Naive thymus-derived CD4-positive, alpha-beta T cell (primary cell): ENCODE measurements around the gene CCDC91. TPM values are rescaled to one million over a fixed set of nuclear protein-coding genes. Genes with fewer than 3 reads are reported as not detected.
A peak's percentile ranks its signal among the peaks of the same experiment; 100 is the strongest.

ENCODE experiments used
- ATAC-seq: fragments of 150-1000 bp; cut with Tn5 transposase; 2 replicates; pipeline ENCODE4 v1.10.0; 2021; ENCODE audit warnings: mild to moderate bottlenecking, moderate library complexity
- CTCF ChIA-PET: fragments of 350-600 bp; sonication (Branson Sonifier 250); formaldehyde crosslinking; loops from one replicate; lab custom pipeline; 2021; ENCODE audit warnings: antibody characterized with exemption; lab: Charles Lee
- POLR2A ChIA-PET: fragments of 350-600 bp; sonication (Branson Sonifier 250); formaldehyde crosslinking; loops from one replicate; lab custom pipeline; 2021; ENCODE audit warnings: antibody characterized with exemption, inconsistent platforms; lab: Charles Lee
- DNase-seq, 9 donors: peaks; one replicate each; pipeline versions ENCODE4 v3.0.0 to v3.0.0-alpha.2; 2020 to 2022; ENCODE audit warnings: mixed read lengths in 1 of 9
- H3K27ac ChIP-seq: one replicate; pipeline ENCODE4 v1.7.0; 2013; ENCODE audit warnings: mild to moderate bottlenecking, low read depth, low read length, moderate library complexity
- H3K27me3 ChIP-seq, 2 donors: one replicate each; pipeline ENCODE4 v1.7.0; 2013; ENCODE audit warnings: low read length in 2 of 2, mild to moderate bottlenecking in 2 of 2, moderate library complexity in 2 of 2; ENCODE audit not compliant: control insufficient read depth in 2 of 2, insufficient read depth in 2 of 2
- H3K36me3 ChIP-seq, 3 experiments: 1 replicate in 2 of 3; 2 replicates in 1 of 3; pipeline ENCODE4 v1.7.0; 2013; ENCODE audit warnings: low read length in 3 of 3, mild to moderate bottlenecking in 3 of 3, moderate library complexity in 1 of 3; ENCODE audit not compliant: insufficient read depth in 3 of 3, control insufficient read depth in 2 of 3
- H3K4me1 ChIP-seq, 2 donors: one replicate each; pipeline ENCODE4 v1.7.0; 2013; ENCODE audit warnings: low read length in 2 of 2, mild to moderate bottlenecking in 2 of 2, moderate library complexity in 1 of 2; ENCODE audit not compliant: control insufficient read depth in 2 of 2, insufficient read depth in 2 of 2
- H3K4me3 ChIP-seq: 2 replicates; pipeline ENCODE4 v1.7.0; 2013; ENCODE audit warnings: mild to moderate bottlenecking, low read length
- H3K9me3 ChIP-seq, 3 experiments: 1 replicate in 2 of 3; 2 replicates in 1 of 3; pipeline ENCODE4 v1.7.0; 2013; ENCODE audit warnings: low read length in 3 of 3; ENCODE audit not compliant: control insufficient read depth in 2 of 3
- H3K27ac Mint-ChIP-seq, 9 donors: one replicate each; pipeline ENCODE4 v1.8.0; 2020 to 2022; ENCODE audit warnings: mixed read lengths in 9 of 9, mild to moderate bottlenecking in 8 of 9, moderate library complexity in 5 of 9, inconsistent platforms in 2 of 9
- H3K27me3 Mint-ChIP-seq, 5 donors: one replicate each; pipeline ENCODE4 v1.8.0; 2021 to 2022; ENCODE audit warnings: mixed read lengths in 5 of 5, mild to moderate bottlenecking in 1 of 5
- H3K36me3 Mint-ChIP-seq, 5 donors: one replicate each; pipeline ENCODE4 v1.8.0; 2020 to 2022; ENCODE audit warnings: mixed read lengths in 5 of 5, mild to moderate bottlenecking in 3 of 5, inconsistent platforms in 1 of 5
- H3K4me1 Mint-ChIP-seq, 7 donors: one replicate each; pipeline ENCODE4 v1.8.0; 2020 to 2022; ENCODE audit warnings: mixed read lengths in 7 of 7, mild to moderate bottlenecking in 3 of 7, inconsistent platforms in 1 of 7
- H3K4me3 Mint-ChIP-seq, 10 donors: one replicate each; pipeline ENCODE4 v1.8.0; 2020 to 2022; ENCODE audit warnings: mild to moderate bottlenecking in 10 of 10, mixed read lengths in 10 of 10, moderate library complexity in 6 of 10, inconsistent platforms in 2 of 10
- H3K9me3 Mint-ChIP-seq, 11 donors: one replicate each; pipeline ENCODE4 v1.8.0; 2020 to 2022; ENCODE audit warnings: mixed read lengths in 11 of 11, mild to moderate bottlenecking in 4 of 11, inconsistent platforms in 1 of 11, moderate library complexity in 1 of 11
- intact Hi-C, 2 donors: fragments of 100-400 bp; cut with micrococcal nuclease; formaldehyde crosslinking; loops; one replicate each; pipeline ENCODE4 v1.15.1; 2023
- polyA plus RNA-seq, 2 donors: library from polyadenylated mRNA; unstranded; fragments of 300-500 nt; fragmentation: Illumina TruSeq; gene quantifications; one replicate each; pipeline ENCODE4 v1.2.3, GENCODE V29; 2021
- total RNA-seq, 6 experiments: library from RNA in 5 of 6; stranded (reverse) in 5 of 6; gene quantifications; 1 replicate in 5 of 6; 2 replicates in 1 of 6; pipeline ENCODE4 v1.2.3 and lab custom pipeline; 2021 to 2026

Gene CCDC91
- total and polyA plus RNA-seq, 7 experiments from 2014 or later: 20.2 to 105 (median 78.0) TPM

DNA sequence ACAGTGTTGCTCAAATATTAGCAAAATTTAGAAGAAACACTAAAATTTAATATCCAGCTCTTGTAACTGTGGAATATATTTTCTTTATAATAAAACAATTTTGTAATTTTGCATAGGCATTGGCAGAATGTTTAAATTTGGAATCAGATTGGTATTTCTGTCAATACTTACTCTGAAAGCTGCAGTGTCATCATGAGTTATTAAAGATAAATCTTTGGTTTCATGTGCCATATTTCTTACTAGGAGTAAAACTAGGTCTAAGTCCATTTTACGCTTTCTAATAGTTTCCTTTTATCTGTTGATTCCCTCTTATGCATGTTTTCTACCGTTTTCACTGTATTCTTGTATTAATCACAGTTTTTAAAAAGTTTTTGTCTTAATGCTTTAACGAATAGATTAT lies 49.7 kb downstream of the CCDC91 start:
- H3K4me3 Mint-ChIP-seq: no peak overlapping the region
- H3K27me3 Mint-ChIP-seq: no peaks in the 10 kb centered on the region
- Histone ChIP-seq H3K4me3 (no peak overlapping the region), H3K27me3 (no peaks in the 10 kb centered on the region), H3K4me1 (no peaks in the 10 kb centered on the region), H3K9me3 (no peaks in the 10 kb centered on the region), H3K27ac (no peak overlapping the region), H3K36me3 (no peaks in the 10 kb centered on the region)
- H3K9me3 Mint-ChIP-seq: peaks cover 0 to 4% (median 0%) of the 10 kb centered on the region in 11 donors
- CTCF ChIA-PET: no interaction called here
- no peak overlapping the region for H3K27ac Mint-ChIP-seq
- intact Hi-C loops: no loop called here
- POLR2A ChIA-PET: no interaction called here
- H3K36me3 Mint-ChIP-seq: peaks cover 0 to 33% (median 2%) of the 10 kb centered on the region in 5 donors
- ATAC-seq (no peak), DNase-seq (no peak)
- peaks cover under 1 to 40% (median 20%) of the 10 kb centered on the region in 7 donors for H3K4me1 Mint-ChIP-seq

DNA sequence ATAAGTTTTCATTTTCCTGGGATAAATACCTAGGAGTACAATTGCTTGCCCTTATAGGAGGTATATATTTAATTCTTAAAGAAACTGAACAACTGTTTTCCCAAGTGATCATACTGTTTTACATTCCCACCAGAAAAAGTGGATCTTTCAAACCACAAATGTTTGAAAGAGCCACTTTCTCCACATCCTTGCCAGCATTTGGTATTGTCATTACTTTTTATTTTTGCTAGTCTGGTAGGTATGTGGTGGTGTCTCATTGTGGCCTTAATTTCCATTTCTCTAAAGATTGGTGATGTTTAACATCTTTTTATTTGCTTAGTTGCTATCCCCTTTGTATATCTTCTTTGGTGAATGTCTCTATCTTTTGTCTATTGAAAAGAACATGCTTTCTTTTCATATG lies 50.6 kb downstream of the CCDC91 start:
- peaks cover 0 to 4% (median 0%) of the 10 kb centered on the region in 11 donors for H3K9me3 Mint-ChIP-seq

DNA sequence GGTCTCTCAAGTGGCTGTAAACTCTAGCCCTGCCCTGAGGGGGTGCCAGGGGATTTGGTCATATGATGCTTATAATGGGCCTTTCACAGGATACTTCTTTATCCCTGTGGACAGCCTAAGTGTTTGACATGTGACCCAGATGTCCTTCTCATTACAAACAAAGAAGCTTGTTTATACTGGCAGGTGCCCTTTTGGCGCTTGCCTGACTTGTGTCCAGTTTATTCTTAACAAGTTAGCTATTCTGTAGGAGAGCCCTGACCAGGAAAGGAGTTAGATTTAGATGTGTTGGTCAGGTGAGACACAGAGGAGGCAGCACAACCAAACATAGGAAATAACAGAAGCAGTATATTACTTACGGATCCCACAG lies 51.9 kb downstream of the CCDC91 start:
- H3K4me1 Mint-ChIP-seq: peaks cover 0 to 41% (median 22%) of the 10 kb centered on the region in 7 donors
- no peaks in the 10 kb centered on the region for H3K27me3 ChIP-seq
- H3K27ac ChIP-seq: no peak overlapping the region
- no peak overlapping the region for H3K4me3 Mint-ChIP-seq
- H3K36me3 Mint-ChIP-seq: peaks cover 0 to 31% (median 2%) of the 10 kb centered on the region in 5 donors
- no peak for ATAC-seq
- intact Hi-C loops: no loop called here
- no peaks in the 10 kb centered on the region for H3K4me1 ChIP-seq
- H3K27ac Mint-ChIP-seq: no peak overlapping the region
- CTCF ChIA-PET: no interaction called here
- H3K27me3 Mint-ChIP-seq: no peaks in the 10 kb centered on the region
- H3K9me3 ChIP-seq: no peaks in the 10 kb centered on the region
- no peaks in the 10 kb centered on the region for H3K36me3 ChIP-seq
- H3K4me3 ChIP-seq: no peak overlapping the region
- POLR2A ChIA-PET: no interaction called here
- no peak for DNase-seq
- peaks cover 0 to 10% (median 0%) of the 10 kb centered on the region in 11 donors for H3K9me3 Mint-ChIP-seq

More for the DNA sequence above, 50.6 kb downstream of the CCDC91 start:
- intact Hi-C loops: no loop called here
- ATAC-seq (no peak), DNase-seq (no peak)
- Histone ChIP-seq H3K27me3 (no peaks in the 10 kb centered on the region), H3K9me3 (no peaks in the 10 kb centered on the region), H3K27ac (no peak overlapping the region), H3K4me1 (no peaks in the 10 kb centered on the region), H3K36me3 (no peaks in the 10 kb centered on the region), H3K4me3 (no peak overlapping the region)
- Mint-ChIP-seq H3K36me3 (peaks cover 0 to 27% (median 2%) of the 10 kb centered on the region in 5 donors), H3K27ac (no peak overlapping the region), H3K4me3 (no peak overlapping the region), H3K27me3 (no peaks in the 10 kb centered on the region), H3K4me1 (peaks cover 0 to 33% (median 18%) of the 10 kb centered on the region in 7 donors)
- ChIA-PET POLR2A (no interaction called here), CTCF (no interaction called here)

DNA sequence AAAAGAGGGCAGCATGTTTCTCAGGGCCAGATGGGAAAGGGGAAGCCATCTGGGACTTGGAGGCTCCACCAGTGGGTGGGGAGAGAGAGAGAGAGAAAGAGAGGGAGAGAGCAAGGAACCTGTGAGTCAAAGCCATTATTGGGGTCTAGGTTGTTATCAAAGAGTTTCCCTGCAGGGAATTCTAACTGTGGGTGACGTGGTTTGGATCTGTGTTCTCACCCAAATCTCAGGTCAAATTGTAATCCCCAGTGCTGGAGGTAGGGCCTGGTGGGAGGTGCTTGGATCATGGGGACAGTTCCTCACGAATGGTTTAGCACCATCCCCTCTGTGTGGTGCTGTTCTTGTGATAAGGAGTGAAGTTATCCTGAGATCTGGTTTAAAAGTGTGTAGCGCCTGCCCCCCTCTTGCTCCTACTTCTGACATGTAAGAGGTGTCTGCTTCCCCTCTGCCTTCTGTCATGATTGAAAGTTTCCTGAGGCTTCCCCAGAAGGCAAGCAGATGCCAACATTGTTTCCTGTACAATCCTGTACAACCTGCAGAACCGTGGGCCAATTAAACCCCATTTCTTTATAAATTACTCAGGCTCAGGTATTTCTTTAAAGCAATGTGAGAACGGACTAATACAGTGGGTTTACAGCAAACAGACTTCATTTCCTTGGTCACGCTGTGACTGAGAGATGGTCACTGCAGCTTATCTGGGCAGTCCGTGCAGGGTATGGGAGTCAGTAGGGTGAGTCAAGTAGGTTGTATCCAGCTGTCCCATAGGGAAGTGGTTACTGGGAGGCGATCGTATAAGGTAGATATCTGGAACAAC lies 52.4 kb downstream of the CCDC91 start:
- no peaks in the 10 kb centered on the region for H3K36me3 ChIP-seq
- ATAC-seq (no peak), DNase-seq (no peak)
- Mint-ChIP-seq H3K9me3 (peaks cover 0 to 10% (median 2%) of the 10 kb centered on the region in 11 donors), H3K27ac (peak overlapping the region in 1 of 9 donors; percentile 53), H3K4me1 (peaks cover 3 to 42% (median 27%) of the 10 kb centered on the region in 7 donors), H3K36me3 (peaks cover 0 to 26% (median 2%) of the 10 kb centered on the region in 5 donors), H3K27me3 (no peaks in the 10 kb centered on the region), H3K4me3 (no peak overlapping the region)
- POLR2A ChIA-PET: no interaction called here
- CTCF ChIA-PET: no interaction called here
- H3K27ac ChIP-seq: no peak overlapping the region
- H3K9me3 ChIP-seq: no peaks in the 10 kb centered on the region
- H3K27me3 ChIP-seq: no peaks in the 10 kb centered on the region
- intact Hi-C loops: no loop called here
- H3K4me3 ChIP-seq: no peak overlapping the region
- H3K4me1 ChIP-seq: peaks cover 0 to under 1% of the 10 kb centered on the region in 2 donors

DNA sequence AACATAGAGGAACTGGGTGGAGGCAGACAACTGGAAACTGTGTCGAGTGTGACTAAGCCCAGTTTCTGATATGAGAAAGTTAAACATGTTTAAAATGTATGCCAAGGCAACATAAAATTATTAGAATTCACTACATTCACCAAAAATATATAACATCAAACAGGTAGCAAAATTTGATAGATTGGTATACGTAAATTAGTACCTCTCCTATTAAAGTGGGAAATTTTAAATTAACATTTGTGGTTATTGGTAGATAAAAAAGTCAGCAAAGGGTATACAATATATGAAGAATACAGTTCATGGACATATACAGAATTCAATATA lies 53.0 kb downstream of the CCDC91 start:
- Histone ChIP-seq H3K27ac (no peak overlapping the region), H3K27me3 (no peaks in the 10 kb centered on the region), H3K36me3 (no peaks in the 10 kb centered on the region), H3K4me3 (no peak overlapping the region), H3K9me3 (no peaks in the 10 kb centered on the region), H3K4me1 (peaks cover under 1 to 6% of the 10 kb centered on the region in 2 donors)
- Mint-ChIP-seq H3K36me3 (peaks cover 0 to 21% (median 2%) of the 10 kb centered on the region in 5 donors), H3K9me3 (peaks cover 0 to 8% (median 2%) of the 10 kb centered on the region in 11 donors), H3K27ac (peak overlapping the region in 1 of 9 donors; percentile 32), H3K4me3 (no peak overlapping the region), H3K4me1 (peaks cover 8 to 44% (median 33%) of the 10 kb centered on the region in 7 donors), H3K27me3 (no peaks in the 10 kb centered on the region)
- ATAC-seq: no peak
- ChIA-PET POLR2A (no interaction called here), CTCF (no interaction called here)
- no peak for DNase-seq
- intact Hi-C loops: no loop called here

DNA sequence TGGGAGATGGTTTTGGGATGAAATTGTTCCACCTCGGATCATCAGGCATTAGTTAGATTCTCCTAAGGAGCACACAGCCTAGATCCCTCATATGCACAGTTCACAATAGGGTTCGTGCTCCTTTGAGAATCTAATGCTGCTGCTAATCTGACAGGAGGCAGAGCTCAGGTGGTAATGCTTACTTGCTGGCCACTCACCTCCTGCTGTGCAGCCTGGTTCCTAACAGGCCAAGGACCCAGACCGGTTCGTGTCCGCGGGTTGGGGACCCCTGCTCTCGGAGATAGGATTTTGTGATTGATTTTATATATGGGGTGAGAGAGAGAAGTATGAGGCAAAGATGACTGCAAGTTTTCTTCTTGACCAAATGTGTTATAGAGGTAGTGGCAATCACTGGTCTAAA lies 57.5 kb downstream of the CCDC91 start:
- H3K27me3 ChIP-seq: no peaks in the 10 kb centered on the region
- H3K9me3 ChIP-seq: no peaks in the 10 kb centered on the region
- Mint-ChIP-seq H3K36me3 (peaks cover 0 to 24% (median 3%) of the 10 kb centered on the region in 5 donors), H3K27me3 (no peaks in the 10 kb centered on the region), H3K27ac (peak overlapping the region in 8 of 9 donors; percentile 6 to 73 (median 64)), H3K4me1 (peaks cover 39 to 82% (median 72%) of the 10 kb centered on the region in 7 donors), H3K9me3 (peaks cover 0 to 8% (median 0%) of the 10 kb centered on the region in 11 donors), H3K4me3 (peak overlapping the region in 2 of 10 donors; percentile 1 to 54)
- ATAC-seq: no peak
- H3K4me1 ChIP-seq: peaks cover 15 to 32% of the 10 kb centered on the region in 2 donors
- no peak overlapping the region for H3K27ac ChIP-seq
- DNase-seq: no peak
- POLR2A ChIA-PET: interaction anchor here (0.6 kb wide), 1 partner anchor 40 kb away, joined by 3 read pairs; no protein-coding TSS in a partner anchor
- intact Hi-C loops: loop anchor here in 1 of 2 donors (1.0 to 2.0 kb wide), 3 partner anchors 8 to 57 kb away; partner anchors contain the start of gene CCDC91
- H3K4me3 ChIP-seq: no peak overlapping the region
- CTCF ChIA-PET: interaction anchor here (1.8 kb wide), 1 partner anchor 57 kb away, joined by 4 read pairs; the partner anchor contains the start of gene CCDC91
- H3K36me3 ChIP-seq: no peaks in the 10 kb centered on the region
